Neural progenitor cell (in vitro differentiated cells): Measurements from ENCODE around the gene KISS1R. TPM values are rescaled to one million over a fixed set of nuclear protein-coding genes. Genes with fewer than 3 reads are reported as not detected.

ENCODE experiments used
- DNase-seq: peaks from one replicate; pipeline ENCODE4 v3.0.0-alpha.2; 2016; ENCODE audit warnings: low spot score
- H2AFZ ChIP-seq: fragments of 200-600 bp; sonication (generic); replicated peaks from 2 replicates; pipeline ENCODE4 v1.6.1; 2016; ENCODE audit warnings: antibody characterized with exemption
- H3F3A ChIP-seq: fragments of 200-600 bp; sonication (generic); 2 replicates; pipeline ENCODE4 v1.6.1; 2016; ENCODE audit warnings: antibody characterized with exemption, low read depth
- H3K27ac ChIP-seq: fragments of 200-600 bp; sonication (generic); 2 replicates; pipeline ENCODE4 v1.5.1; 2016; ENCODE audit warnings: mild to moderate bottlenecking
- H3K27me3 ChIP-seq: fragments of 200-600 bp; sonication (generic); 2 replicates; pipeline ENCODE4 v1.6.1; 2016; ENCODE audit warnings: mild to moderate bottlenecking, moderate library complexity
- H3K36me3 ChIP-seq: fragments of 200-600 bp; sonication (generic); 2 replicates; pipeline ENCODE4 v1.5.1; 2016
- H3K4me1 ChIP-seq: fragments of 200-600 bp; sonication (generic); 2 replicates; pipeline ENCODE4 v1.6.1; 2016; ENCODE audit warnings: mixed run types
- H3K4me2 ChIP-seq: fragments of 200-600 bp; sonication (generic); 2 replicates; pipeline ENCODE4 v1.6.1; 2016
- H3K4me3 ChIP-seq: fragments of 200-600 bp; sonication (generic); 2 replicates; pipeline ENCODE4 v1.5.1; 2016
- H3K79me2 ChIP-seq: fragments of 200-600 bp; sonication (generic); 2 replicates; pipeline ENCODE4 v1.6.1; 2016; ENCODE audit warnings: low read depth
- H3K9ac ChIP-seq: fragments of 200-600 bp; sonication (generic); 2 replicates; pipeline ENCODE4 v1.6.1; 2016
- H3K9me3 ChIP-seq: fragments of 200-600 bp; sonication (generic); 2 replicates; pipeline ENCODE4 v1.5.1; 2016; ENCODE audit warnings: low read depth
- H4K20me1 ChIP-seq: fragments of 200-600 bp; sonication (generic); 2 replicates; pipeline ENCODE4 v1.6.1; 2016; ENCODE audit warnings: low read depth
- H3K27ac Mint-ChIP-seq: 3 replicates; pipeline ENCODE4 v1.8.0; 2021; ENCODE audit warnings: mixed read lengths
- H3K27me3 Mint-ChIP-seq: 2 replicates; pipeline ENCODE4 v1.8.0; 2022; ENCODE audit warnings: low read depth, mild to moderate bottlenecking, inconsistent platforms, moderate library complexity, mixed read lengths; ENCODE audit not compliant: insufficient read depth
- H3K36me3 Mint-ChIP-seq: 3 replicates; pipeline ENCODE4 v1.8.0; 2021; ENCODE audit warnings: mixed read lengths
- H3K4me1 Mint-ChIP-seq: 3 replicates; pipeline ENCODE4 v1.8.0; 2021; ENCODE audit warnings: mixed read lengths
- H3K4me3 Mint-ChIP-seq: 3 replicates; pipeline ENCODE4 v1.8.0; 2021; ENCODE audit warnings: mild to moderate bottlenecking, moderate library complexity, mixed read lengths
- H3K9me3 Mint-ChIP-seq: 3 replicates; pipeline ENCODE4 v1.8.0; 2020; ENCODE audit warnings: mixed read lengths
- CTCF ChIP-seq: fragments of 200-600 bp; sonication (generic); IDR thresholded peaks from 2 replicates; pipeline ENCODE4 v1.5.1; 2017; ENCODE audit warnings: antibody characterized with exemption, mild to moderate bottlenecking
- EZH2 ChIP-seq: fragments of 200-600 bp; sonication (generic); IDR thresholded peaks from 2 replicates; pipeline ENCODE4 v1.6.1; 2017; ENCODE audit warnings: antibody characterized with exemption, mild to moderate bottlenecking, moderate library complexity
- EZH2phosphoT487 ChIP-seq: fragments of 200-600 bp; sonication (generic); IDR thresholded peaks from 2 replicates; pipeline ENCODE4 v1.6.1; 2017; ENCODE audit warnings: antibody characterized with exemption
- total RNA-seq: library from RNA; depleted of rRNA; stranded (reverse); fragments of >200 nt; gene quantifications from 2 replicates; pipeline ENCODE4 v1.2.3, GENCODE V29; 2015; ENCODE audit warnings: low replicate concordance

The KISS1R gene
- total RNA-seq, 1 donor from 2014 or later, result not detected

GRCh38 chr19:904545-904944 is 12.6 kb upstream of the KISS1R start:
- H3K4me3 ChIP-seq, result no peak overlapping the region
- no peak overlapping the region for H3K9ac ChIP-seq
- peaks cover 10% of the 10 kb centered on the region for H3K4me1 ChIP-seq
- no peaks in the 10 kb centered on the region for H3K9me3 ChIP-seq
- H3K36me3 ChIP-seq, result no peaks in the 10 kb centered on the region
- no peaks in the 10 kb centered on the region for H3K36me3 Mint-ChIP-seq
- no peak overlapping the region for H3K27ac ChIP-seq
- H3K9me3 Mint-ChIP-seq, result no peaks in the 10 kb centered on the region
- no peaks in the 10 kb centered on the region for H3K27me3 ChIP-seq
- peaks cover 24% of the 10 kb centered on the region for H3F3A ChIP-seq
- TF ChIP-seq EZH2phosphoT487 (no peak), CTCF (no peak), EZH2 (no peak)
- peaks cover 86% of the 10 kb centered on the region for H4K20me1 ChIP-seq
- peaks cover 12% of the 10 kb centered on the region for H3K4me1 Mint-ChIP-seq
- H3K4me2 ChIP-seq, result no peak overlapping the region
- H3K27me3 Mint-ChIP-seq, result peaks cover 2% of the 10 kb centered on the region
- H3K27ac Mint-ChIP-seq, result no peak overlapping the region
- DNase-seq, result no peak
- peaks cover 58% of the 10 kb centered on the region for H3K79me2 ChIP-seq
- no peak overlapping the region for H2AFZ ChIP-seq
- H3K4me3 Mint-ChIP-seq, result no peak overlapping the region

GRCh38 chr19:906480-906879 is 10.7 kb upstream of the KISS1R start:
- Histone ChIP-seq H3K4me3 (no peak overlapping the region), H3F3A (peaks cover 33% of the 10 kb centered on the region), H3K36me3 (no peaks in the 10 kb centered on the region), H3K79me2 (peaks cover 76% of the 10 kb centered on the region), H2AFZ (no peak overlapping the region), H3K27me3 (no peaks in the 10 kb centered on the region), H3K9me3 (no peaks in the 10 kb centered on the region), H3K4me2 (no peak overlapping the region), H4K20me1 (peaks cover 90% of the 10 kb centered on the region), H3K9ac (no peak overlapping the region), H3K4me1 (peaks cover 10% of the 10 kb centered on the region), H3K27ac (no peak overlapping the region)
- H3K27me3 Mint-ChIP-seq, result peaks cover 7% of the 10 kb centered on the region
- DNase-seq, result no peak
- no peak for TF ChIP-seq CTCF
- no peak for TF ChIP-seq EZH2phosphoT487
- no peak for TF ChIP-seq EZH2
- no peak overlapping the region for H3K4me3 Mint-ChIP-seq
- no peaks in the 10 kb centered on the region for H3K9me3 Mint-ChIP-seq
- H3K27ac Mint-ChIP-seq, result no peak overlapping the region
- no peaks in the 10 kb centered on the region for H3K36me3 Mint-ChIP-seq
- H3K4me1 Mint-ChIP-seq, result peaks cover 12% of the 10 kb centered on the region

- peaks cover 36% of the 10 kb centered on the region for H3F3A ChIP-seq
- H3K36me3 ChIP-seq, result no peaks in the 10 kb centered on the region
- peaks cover 75% of the 10 kb centered on the region for H3K79me2 ChIP-seq
These were observed 9.8 kb upstream of the KISS1R start for GRCh38 chr19:907183-907853.

More at GRCh38 chr19:907183-907853, 9.8 kb upstream of the KISS1R start:
- Histone ChIP-seq H3K9ac (no peak overlapping the region), H3K4me1 (peaks cover 10% of the 10 kb centered on the region), H3K27ac (no peak overlapping the region), H3K9me3 (no peaks in the 10 kb centered on the region), H3K27me3 (no peaks in the 10 kb centered on the region), H3K4me3 (no peak overlapping the region), H3K4me2 (no peak overlapping the region), H2AFZ (no peak overlapping the region), H4K20me1 (peaks cover 85% of the 10 kb centered on the region)
- Mint-ChIP-seq H3K27me3 (peaks cover 7% of the 10 kb centered on the region), H3K4me3 (peak overlapping the region; percentile 41), H3K27ac (no peak overlapping the region), H3K36me3 (no peaks in the 10 kb centered on the region), H3K9me3 (no peaks in the 10 kb centered on the region), H3K4me1 (peaks cover 12% of the 10 kb centered on the region)
- TF ChIP-seq CTCF (no peak), EZH2 (no peak), EZH2phosphoT487 (no peak)
- DNase-seq, result no peak
